ENCODE data around the gene ZNF503. TPM values are rescaled to one million over a fixed set of nuclear protein-coding genes. Genes with fewer than 3 reads are reported as not detected.

ZNF503 gene
- total and polyA plus RNA-seq, 2 of the 8 experiments (the other 6 are each of a cell fraction or from before 2014, with no cell fraction given), result 0.03 to 0.13 TPM

DNA sequence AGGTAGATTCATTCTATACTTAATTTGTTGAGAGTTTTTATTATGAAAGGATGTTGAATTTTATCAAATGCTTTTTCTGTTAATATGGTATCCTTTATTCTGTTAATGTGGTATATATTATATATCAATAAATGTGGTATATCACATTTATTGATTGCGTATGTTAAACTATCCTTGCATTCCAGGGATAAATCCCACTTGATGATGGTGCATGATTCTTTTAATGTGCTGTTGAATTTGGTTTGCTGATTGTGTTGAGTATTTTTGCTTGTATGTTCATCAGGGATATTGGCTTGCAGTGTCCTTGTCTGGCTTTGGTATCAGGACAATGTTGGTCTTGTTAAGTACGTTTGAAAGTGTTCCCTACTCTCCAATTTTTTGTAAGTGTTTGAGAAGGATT lies 41.8 kb upstream of the ZNF503 start (continued):
- TF ChIP-seq, protein P1, sequence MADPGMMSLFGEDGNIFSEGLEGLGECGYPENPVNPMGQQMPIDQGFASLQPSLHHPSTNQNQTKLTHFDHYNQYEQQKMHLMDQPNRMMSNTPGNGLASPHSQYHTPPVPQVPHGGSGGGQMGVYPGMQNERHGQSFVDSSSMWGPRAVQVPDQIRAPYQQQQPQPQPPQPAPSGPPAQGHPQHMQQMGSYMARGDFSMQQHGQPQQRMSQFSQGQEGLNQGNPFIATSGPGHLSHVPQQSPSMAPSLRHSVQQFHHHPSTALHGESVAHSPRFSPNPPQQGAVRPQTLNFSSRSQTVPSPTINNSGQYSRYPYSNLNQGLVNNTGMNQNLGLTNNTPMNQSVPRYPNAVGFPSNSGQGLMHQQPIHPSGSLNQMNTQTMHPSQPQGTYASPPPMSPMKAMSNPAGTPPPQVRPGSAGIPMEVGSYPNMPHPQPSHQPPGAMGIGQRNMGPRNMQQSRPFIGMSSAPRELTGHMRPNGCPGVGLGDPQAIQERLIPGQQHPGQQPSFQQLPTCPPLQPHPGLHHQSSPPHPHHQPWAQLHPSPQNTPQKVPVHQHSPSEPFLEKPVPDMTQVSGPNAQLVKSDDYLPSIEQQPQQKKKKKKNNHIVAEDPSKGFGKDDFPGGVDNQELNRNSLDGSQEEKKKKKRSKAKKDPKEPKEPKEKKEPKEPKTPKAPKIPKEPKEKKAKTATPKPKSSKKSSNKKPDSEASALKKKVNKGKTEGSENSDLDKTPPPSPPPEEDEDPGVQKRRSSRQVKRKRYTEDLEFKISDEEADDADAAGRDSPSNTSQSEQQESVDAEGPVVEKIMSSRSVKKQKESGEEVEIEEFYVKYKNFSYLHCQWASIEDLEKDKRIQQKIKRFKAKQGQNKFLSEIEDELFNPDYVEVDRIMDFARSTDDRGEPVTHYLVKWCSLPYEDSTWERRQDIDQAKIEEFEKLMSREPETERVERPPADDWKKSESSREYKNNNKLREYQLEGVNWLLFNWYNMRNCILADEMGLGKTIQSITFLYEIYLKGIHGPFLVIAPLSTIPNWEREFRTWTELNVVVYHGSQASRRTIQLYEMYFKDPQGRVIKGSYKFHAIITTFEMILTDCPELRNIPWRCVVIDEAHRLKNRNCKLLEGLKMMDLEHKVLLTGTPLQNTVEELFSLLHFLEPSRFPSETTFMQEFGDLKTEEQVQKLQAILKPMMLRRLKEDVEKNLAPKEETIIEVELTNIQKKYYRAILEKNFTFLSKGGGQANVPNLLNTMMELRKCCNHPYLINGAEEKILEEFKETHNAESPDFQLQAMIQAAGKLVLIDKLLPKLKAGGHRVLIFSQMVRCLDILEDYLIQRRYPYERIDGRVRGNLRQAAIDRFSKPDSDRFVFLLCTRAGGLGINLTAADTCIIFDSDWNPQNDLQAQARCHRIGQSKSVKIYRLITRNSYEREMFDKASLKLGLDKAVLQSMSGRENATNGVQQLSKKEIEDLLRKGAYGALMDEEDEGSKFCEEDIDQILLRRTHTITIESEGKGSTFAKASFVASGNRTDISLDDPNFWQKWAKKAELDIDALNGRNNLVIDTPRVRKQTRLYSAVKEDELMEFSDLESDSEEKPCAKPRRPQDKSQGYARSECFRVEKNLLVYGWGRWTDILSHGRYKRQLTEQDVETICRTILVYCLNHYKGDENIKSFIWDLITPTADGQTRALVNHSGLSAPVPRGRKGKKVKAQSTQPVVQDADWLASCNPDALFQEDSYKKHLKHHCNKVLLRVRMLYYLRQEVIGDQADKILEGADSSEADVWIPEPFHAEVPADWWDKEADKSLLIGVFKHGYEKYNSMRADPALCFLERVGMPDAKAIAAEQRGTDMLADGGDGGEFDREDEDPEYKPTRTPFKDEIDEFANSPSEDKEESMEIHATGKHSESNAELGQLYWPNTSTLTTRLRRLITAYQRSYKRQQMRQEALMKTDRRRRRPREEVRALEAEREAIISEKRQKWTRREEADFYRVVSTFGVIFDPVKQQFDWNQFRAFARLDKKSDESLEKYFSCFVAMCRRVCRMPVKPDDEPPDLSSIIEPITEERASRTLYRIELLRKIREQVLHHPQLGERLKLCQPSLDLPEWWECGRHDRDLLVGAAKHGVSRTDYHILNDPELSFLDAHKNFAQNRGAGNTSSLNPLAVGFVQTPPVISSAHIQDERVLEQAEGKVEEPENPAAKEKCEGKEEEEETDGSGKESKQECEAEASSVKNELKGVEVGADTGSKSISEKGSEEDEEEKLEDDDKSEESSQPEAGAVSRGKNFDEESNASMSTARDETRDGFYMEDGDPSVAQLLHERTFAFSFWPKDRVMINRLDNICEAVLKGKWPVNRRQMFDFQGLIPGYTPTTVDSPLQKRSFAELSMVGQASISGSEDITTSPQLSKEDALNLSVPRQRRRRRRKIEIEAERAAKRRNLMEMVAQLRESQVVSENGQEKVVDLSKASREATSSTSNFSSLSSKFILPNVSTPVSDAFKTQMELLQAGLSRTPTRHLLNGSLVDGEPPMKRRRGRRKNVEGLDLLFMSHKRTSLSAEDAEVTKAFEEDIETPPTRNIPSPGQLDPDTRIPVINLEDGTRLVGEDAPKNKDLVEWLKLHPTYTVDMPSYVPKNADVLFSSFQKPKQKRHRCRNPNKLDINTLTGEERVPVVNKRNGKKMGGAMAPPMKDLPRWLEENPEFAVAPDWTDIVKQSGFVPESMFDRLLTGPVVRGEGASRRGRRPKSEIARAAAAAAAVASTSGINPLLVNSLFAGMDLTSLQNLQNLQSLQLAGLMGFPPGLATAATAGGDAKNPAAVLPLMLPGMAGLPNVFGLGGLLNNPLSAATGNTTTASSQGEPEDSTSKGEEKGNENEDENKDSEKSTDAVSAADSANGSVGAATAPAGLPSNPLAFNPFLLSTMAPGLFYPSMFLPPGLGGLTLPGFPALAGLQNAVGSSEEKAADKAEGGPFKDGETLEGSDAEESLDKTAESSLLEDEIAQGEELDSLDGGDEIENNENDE (IDR thresholded peaks at IDR 0.05; ENCODE audit: insufficient replicate concordance, low read length), result no peak
- TF ChIP-seq CHD2 (IDR thresholded peaks at IDR 0.05; ENCODE audit: low read length) (no peak), SP4 (IDR thresholded peaks at IDR 0.05; ENCODE audit: low read length) (no peak), TAF7 (optimal IDR thresholded peaks at IDR 0.05; ENCODE audit: borderline replicate concordance, low read depth, low read length) (no peak), SUZ12 (IDR thresholded peaks at IDR 0.05; ENCODE audit: low read length) (no peak), KDM4A (IDR thresholded peaks at IDR 0.05; ENCODE audit: low read depth, low read length, severe bottlenecking) (no peak), ZNF274 (IDR thresholded peaks at IDR 0.05; ENCODE audit: borderline replicate concordance, extremely low read depth, low read length) (no peak), NRF1 (IDR thresholded peaks at IDR 0.05; ENCODE audit: low read depth, low read length) (no peak), RXRA (IDR thresholded peaks at IDR 0.05; ENCODE audit: insufficient read depth, low read depth, low read length) (no peak), SP1 (IDR thresholded peaks at IDR 0.05; ENCODE audit: low read depth, low read length) (no peak), SIRT6 (IDR thresholded peaks at IDR 0.05; ENCODE audit: low read length) (no peak)
- TF ChIP-seq, protein P2, sequence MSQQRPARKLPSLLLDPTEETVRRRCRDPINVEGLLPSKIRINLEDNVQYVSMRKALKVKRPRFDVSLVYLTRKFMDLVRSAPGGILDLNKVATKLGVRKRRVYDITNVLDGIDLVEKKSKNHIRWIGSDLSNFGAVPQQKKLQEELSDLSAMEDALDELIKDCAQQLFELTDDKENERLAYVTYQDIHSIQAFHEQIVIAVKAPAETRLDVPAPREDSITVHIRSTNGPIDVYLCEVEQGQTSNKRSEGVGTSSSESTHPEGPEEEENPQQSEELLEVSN (IDR thresholded peaks at IDR 0.05), result no peak
